ENCODE data around the gene CRAMP1. TPM values are rescaled to one million over a fixed set of nuclear protein-coding genes. Genes with fewer than 3 reads are reported as not detected.
"Not testable (repeated sequence)": the region's sequence is repeated elsewhere in the genome, so short reads cannot be mapped to it uniquely, and the experiment has no call there.

CRAMP1 gene
- total RNA-seq: 31.4 TPM

GRCh38 chr16:1612320-1613111 lies at the start of gene CRAMP1:
Gene CRAMP1, plus strand, starts transcription at chr16:1612360. Its CDS starts 2,280 bp downstream, at chr16:1614640.
- peak; percentile 46 for DNase-seq (ENCODE audit: low spot score)

DNA sequence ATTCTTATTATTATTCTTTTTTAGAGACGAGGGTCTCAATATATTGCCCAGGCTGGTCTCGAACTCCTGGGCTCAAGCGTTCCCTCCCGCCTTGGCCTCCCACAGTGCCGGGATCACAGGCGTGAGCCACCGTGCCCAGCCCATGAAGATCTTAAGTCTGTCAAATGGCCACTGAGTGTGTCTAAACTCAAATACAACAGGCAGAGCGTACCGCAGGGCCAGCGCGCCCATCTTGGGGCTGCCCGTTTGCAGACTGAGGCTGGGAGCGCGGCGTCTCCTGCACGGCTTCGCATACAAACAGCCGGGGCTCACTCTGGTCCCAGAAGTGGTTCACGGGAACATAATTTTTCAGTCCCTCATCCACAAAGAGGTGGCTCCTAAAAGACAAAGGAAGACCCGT lies 48.4 kb upstream of the CRAMP1 start:
- no peak for DNase-seq (ENCODE audit: low spot score)

DNA sequence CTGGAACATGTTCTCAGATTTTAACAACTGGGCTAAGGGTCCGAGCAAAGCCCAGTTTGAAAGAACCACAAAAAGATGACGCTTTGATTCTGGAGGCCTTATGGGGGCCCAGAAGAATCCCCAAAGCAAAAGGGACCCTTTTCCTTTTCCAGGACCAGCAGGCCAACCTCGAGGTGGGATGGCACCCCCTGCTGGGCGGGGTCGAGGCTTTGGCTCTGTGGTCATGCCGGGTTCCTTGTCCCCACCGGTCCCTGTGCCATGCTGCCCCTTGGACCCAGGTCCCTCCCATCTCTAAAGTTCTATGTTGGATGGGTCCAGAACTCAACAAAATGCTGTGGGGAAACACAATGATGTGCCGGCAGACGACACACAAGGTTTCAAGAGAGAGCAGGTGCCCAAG lies 47.8 kb upstream of the CRAMP1 start:
- no peak for DNase-seq (ENCODE audit: low spot score)

DNA sequence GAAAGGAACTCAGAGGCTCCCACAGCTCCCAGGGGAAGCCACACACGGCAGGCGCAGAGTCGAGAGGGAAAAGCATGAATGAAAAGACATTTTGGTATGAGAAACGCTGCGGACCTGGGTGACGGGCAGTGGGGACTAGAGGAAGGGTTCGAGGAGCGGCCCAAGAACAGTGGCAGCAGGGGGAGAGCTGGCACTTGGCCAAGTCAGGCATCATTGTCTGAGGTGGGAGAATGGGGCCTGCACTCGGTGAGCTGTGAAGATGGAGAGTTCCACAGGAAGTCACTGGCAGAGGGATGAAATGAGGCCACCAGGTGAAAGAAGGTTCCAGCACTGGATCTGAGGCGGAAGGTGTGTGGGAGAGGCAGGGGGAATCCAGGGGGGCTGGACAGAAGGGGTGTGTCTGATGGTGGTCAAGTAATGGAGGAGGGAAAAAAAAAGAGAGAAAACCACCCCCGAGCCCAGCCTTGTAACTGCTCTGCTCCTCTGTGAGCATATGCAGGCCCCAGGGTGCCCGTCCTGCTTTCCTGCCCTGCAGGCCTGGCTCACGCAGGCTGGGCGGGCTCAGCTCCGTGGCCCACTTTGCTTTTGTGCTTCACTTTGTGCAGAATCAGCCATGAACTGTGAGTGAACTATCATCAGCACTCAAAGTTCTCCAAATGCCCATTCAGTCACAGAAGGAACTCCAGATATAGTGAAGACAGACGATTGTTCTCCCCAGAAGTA lies 46.9 kb upstream of the CRAMP1 start:
- no peak for DNase-seq (ENCODE audit: low spot score)

GRCh38 chr16:1567988-1568387 lies 44.2 kb upstream of the CRAMP1 start:
- no peak for DNase-seq (ENCODE audit: low spot score)

GRCh38 chr16:1571012-1571671 lies 41.0 kb upstream of the CRAMP1 start:
- DNase-seq (ENCODE audit: low spot score): no peak

GRCh38 chr16:1572673-1573072 lies 39.5 kb upstream of the CRAMP1 start:
- no peak for DNase-seq (ENCODE audit: low spot score)

GRCh38 chr16:1573301-1573700 lies 38.9 kb upstream of the CRAMP1 start:
- no peak for DNase-seq (ENCODE audit: low spot score)

GRCh38 chr16:1575578-1575977 lies 36.6 kb upstream of the CRAMP1 start:
- no peak for DNase-seq (ENCODE audit: low spot score)

DNA sequence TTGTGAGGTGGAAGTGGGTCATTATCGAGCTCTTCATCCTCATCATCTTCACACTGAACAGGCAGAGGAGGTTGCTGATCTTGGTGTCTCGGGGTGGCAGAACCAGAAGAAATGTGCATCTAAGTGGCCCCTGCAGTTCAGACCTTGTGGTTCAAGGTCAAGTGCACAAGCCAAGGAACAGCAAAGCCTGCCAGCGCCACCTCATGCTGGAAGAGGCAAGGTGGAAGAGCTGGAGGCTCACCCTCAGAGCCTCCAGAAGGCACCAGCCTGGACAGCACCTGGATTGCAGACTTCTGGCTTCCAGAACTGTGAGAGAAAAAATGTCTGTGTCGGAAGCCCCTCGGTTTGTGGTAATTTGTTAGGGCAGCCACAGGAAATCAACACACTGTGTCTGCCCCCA lies 32.9 kb upstream of the CRAMP1 start:
- no peak for DNase-seq (ENCODE audit: low spot score)

DNA sequence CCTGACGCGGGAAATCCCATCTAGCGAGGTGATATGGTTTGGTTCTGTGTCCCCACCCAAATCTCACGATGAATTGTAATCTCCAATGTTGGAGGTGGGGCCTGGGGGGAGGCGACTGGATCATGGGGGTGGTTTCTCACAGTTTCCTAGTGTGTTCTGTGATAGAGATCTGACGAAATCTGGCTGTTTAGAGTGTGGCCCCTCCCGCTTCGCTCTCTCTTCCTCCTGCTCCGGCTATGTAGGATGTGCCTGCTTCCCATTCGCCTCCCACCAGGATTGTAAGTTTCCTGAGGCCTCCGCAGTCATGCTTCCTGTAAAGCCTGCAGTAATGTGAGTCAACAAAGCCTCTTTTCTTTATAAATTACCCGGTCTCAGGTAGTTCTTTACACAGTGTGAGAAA lies 31.9 kb upstream of the CRAMP1 start:
- no peak for DNase-seq (ENCODE audit: low spot score)

DNA sequence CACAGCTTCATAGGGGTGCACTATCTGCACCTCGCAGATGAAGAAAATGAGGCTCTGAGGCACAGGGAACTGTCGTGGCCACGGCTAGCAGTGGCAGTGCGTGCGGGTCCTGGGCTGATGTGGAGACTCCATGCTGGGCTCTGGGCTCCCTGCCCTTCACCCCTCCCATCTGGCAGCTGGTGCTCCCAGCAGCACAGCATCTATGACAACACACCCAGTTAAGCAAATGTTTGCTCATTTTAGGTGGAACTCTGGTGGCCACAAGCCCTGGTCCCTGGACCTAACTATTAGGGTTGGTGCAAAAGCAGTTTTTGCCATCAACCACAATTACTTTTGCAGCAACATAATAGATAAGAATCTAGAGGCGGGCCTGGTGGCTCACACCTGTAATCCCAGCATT lies 31.2 kb upstream of the CRAMP1 start:
- DNase-seq (ENCODE audit: low spot score): no peak

GRCh38 chr16:1581804-1582203 lies 30.4 kb upstream of the CRAMP1 start:
- DNase-seq (ENCODE audit: low spot score): no peak

- DNase-seq (ENCODE audit: low spot score): no peak
These were observed 29.0 kb upstream of the CRAMP1 start for GRCh38 chr16:1583180-1583579.

DNA sequence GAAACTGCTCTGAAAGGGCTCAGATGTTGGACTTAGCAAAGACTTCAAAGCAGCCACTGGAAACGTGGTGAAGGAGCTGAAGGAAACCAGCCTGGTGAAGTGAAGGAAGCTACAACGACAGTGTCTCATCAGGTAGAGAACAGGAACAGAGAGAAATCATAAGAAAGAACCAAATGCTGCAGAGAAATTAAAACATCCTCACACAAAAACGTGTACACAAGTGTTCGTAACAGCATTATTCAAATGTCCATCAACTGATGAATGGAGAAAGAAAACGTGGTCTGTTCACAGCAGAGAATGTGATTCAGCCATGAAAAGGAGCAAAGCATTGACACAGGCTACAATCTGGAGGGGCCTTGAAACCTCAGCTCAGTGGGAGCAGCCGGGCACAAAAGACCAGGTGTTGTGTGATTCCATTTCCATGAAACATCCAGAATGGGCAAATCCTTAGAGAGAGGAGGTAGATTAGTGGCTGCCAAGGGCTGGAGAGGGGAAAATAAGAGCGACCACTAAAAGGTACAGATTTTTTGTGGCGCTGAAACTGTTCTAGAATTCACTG lies 27.2 kb upstream of the CRAMP1 start:
- DNase-seq (ENCODE audit: low spot score): no peak

GRCh38 chr16:1590366-1590765 lies 21.8 kb upstream of the CRAMP1 start:
- no peak for DNase-seq (ENCODE audit: low spot score)

DNA sequence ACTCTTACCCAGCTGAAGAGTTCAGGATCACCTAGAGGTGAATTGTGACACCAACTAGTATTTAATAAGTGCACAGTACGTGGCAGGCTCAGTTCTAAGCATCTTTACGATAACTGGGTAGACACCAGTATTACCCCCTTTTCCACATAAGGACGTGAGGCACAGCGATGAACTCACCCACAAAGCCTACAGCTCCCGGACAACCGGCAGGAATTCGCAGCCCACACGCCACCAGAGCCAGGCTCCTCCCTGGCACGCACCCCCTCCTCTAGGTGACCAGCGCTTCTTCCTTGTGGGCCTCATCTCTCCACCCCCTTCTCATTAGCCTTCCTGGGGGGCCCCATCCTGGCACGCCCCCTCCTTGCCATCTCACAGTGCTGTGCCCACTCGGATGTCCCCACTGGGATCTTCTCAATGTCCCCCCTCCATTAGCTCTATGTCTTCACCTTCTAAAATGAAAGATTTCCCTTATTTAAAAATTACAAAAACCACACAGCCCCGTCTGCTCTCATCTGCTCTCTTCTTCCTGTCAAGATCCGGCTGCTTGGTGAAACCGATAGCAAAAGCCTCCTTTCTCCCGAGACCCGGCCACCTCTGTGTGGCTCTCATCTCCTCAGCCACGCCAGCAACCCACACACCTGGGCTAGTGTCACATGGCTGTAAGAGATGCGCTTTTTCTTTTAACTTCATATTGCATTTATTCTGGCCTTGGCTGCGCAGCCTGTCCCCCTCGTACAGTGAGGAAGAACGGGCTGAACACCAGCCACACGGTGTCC lies 21.0 kb upstream of the CRAMP1 start:
- no peak for DNase-seq (ENCODE audit: low spot score)

DNA sequence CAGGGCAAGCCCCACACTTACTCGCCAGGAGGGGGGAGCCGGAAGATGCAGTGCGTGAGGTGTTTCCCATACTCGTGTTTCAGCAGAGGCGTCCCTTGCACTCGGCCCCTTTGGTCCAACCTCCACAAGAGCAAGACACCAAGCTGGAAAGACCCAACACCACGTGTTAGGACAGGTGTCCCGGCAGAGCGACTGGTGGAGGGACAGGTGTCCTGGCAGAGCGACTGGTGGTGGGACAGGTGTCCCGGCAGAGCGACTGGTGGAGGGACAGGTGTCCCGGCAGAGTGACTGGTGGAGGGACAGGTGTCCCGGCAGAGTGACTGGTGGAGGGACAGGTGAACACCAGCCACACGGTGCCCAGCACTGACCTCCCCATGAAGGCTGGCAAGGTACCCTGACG lies 19.7 kb upstream of the CRAMP1 start:
- no peak for DNase-seq (ENCODE audit: low spot score)

GRCh38 chr16:1595511-1595910 lies 16.6 kb upstream of the CRAMP1 start:
- DNase-seq (ENCODE audit: low spot score): not testable (repeated sequence)

DNA sequence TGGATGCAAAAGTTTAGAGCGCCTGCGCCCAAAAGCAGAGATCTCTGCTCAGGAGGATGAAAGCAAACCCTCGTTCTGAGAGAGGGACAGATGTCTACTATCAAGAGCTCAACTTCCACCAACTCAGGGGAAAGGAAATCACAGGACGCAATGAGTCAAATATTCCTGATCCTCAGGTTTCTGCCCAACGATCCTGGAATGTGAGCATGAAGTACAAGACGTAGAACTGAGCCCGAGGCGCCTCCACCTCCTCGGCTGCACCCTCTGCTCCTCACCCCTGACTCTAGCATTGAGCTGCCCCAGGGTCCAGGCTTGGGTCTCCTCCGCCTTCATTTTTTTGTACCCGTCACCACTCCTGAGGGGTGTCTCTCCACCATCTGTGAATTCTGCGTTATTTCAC lies 15.6 kb upstream of the CRAMP1 start:
- DNase-seq (ENCODE audit: low spot score): no peak

DNA sequence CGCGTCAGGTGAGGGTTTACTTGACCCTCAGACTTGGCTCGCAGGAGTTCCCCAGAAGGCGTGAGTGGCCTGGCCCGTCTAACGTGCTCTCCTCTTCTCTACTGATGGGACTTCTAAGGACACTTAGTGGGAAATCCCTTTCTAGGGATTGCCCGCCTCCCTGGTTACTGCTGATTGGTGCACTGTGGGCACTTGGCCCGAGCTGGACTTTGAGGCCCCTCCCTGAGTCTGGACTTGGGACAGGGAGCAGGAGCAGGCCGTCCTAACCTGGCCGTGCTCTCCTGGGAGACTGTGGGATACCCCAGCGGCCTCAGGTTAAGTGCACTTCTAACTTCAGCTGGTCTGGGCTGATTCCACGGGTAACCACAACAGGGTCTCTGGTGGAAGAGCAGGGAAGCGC lies 15.0 kb upstream of the CRAMP1 start:
- DNase-seq (ENCODE audit: low spot score): no peak

GRCh38 chr16:1601031-1601430 lies 11.1 kb upstream of the CRAMP1 start:
- no peak for DNase-seq (ENCODE audit: low spot score)
